ENCODE results near the gene DYRK4. TPM values are rescaled to one million over a fixed set of nuclear protein-coding genes. Genes with fewer than 3 reads are reported as not detected.

Gene DYRK4
- total RNA-seq, 2 experiments from 2014 or later: 33.9 to 45.0 TPM

DNA sequence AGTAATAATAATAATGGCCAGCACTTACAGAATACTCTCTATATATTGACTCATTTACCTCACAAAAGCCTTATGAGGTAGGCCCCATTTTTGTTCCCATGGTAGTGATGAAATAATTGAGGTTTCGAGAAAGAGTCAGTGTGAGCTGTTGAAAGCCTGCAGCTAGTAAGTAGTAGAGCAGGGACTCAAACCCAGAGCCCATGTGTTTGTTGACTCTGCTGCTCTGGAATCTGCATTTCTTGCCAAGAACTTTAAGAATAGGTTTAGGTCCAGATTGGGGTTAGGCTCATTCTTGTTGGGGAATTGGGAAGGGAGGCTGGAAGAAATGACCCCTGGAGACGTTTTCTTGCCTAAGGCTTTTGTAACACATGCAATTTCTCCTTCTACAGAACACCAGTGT is 27.9 kb downstream of the DYRK4 start:
- no peak overlapping the region for H3K27ac Mint-ChIP-seq
- no peak overlapping the region for H3K4me3 Mint-ChIP-seq
- DNase-seq: no peak
- CTCF ChIA-PET: interaction anchor here (0.9 to 1.4 kb wide), 2 partner anchors 13 to 15 kb away, joined by 3 to 6 read pairs; no protein-coding TSS in a partner anchor
- ATAC-seq: no peak
- H3K36me3 Mint-ChIP-seq (ENCODE audit: low read depth): no peaks in the 10 kb centered on the region
- POLR2A ChIA-PET: no interaction called here
- intact Hi-C loops (cut with DNase I, micrococcal nuclease): no loop called here
- peaks cover 5% of the 10 kb centered on the region for H3K27me3 Mint-ChIP-seq
- H3K9me3 Mint-ChIP-seq (ENCODE audit: low read depth): no peaks in the 10 kb centered on the region
- H3K4me1 Mint-ChIP-seq: no peaks in the 10 kb centered on the region

DNA sequence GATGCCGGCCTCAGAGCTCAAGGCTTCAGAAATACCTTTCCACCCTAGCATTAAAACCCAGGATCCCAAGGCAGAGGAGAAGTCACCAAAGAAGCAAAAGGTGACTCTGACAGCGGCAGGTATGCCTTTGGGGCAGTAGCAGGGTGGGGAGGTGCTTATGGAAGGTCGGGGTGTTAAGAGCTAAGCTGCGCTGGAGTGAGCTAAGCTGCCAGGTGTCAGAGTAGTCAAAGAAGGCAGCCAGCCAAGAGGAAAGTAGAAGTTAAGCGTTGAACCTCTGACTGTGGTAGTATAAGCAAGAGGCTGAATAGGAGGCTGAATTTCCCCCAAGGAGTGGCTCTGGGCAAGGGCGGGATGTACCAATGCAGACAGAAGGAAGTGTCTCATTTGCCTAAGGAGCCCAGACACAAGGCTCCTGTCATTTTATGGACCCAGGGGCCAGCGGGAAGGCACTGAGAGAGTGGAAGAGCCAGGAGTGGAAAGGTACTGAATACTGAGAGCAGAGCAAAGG is 29.2 kb downstream of the DYRK4 start:
- H3K9me3 Mint-ChIP-seq (ENCODE audit: low read depth): no peaks in the 10 kb centered on the region
- DNase-seq: no peak
- POLR2A ChIA-PET: no interaction called here

DNA sequence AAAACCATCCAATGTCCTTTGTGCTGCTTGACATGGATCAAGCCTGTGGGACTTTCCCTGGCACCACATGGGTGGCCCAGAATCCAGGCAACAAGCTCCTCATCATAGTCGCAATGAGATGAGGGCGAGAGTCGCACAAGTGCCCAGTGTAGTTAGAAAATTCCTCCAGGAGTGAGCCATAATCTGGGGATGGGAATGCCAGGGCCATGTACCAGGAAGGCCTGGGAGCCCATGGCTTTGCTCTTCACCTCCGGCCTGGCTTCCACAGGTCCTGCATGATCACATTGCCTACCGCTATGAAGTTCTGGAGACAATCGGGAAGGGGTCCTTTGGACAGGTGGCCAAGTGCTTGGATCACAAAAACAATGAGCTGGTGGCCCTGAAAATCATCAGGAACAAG is 33.9 kb downstream of the DYRK4 start:
- DNase-seq: no peak
- Mint-ChIP-seq H3K9me3 (ENCODE audit: low read depth) (no peaks in the 10 kb centered on the region), H3K27me3 (no peaks in the 10 kb centered on the region), H3K27ac (no peak overlapping the region), H3K4me3 (no peak overlapping the region), H3K36me3 (ENCODE audit: low read depth) (no peaks in the 10 kb centered on the region), H3K4me1 (no peaks in the 10 kb centered on the region)
- no peak for ATAC-seq
- intact Hi-C loops (cut with DNase I, micrococcal nuclease): no loop called here
- POLR2A ChIA-PET: no interaction called here
- CTCF ChIA-PET: interaction anchor here (2.7 kb wide), 1 partner anchor 9 kb away, joined by 14 read pairs; no protein-coding TSS in a partner anchor

More for the DNA sequence above, 29.2 kb downstream of the DYRK4 start:
- no peak for ATAC-seq
- CTCF ChIA-PET: interaction anchor here (0.7 to 1.6 kb wide), 4 partner anchors 12 to 843 kb away, joined by 3 to 6 read pairs (median 4); no protein-coding TSS in a partner anchor
- H3K36me3 Mint-ChIP-seq (ENCODE audit: low read depth): no peaks in the 10 kb centered on the region
- H3K27me3 Mint-ChIP-seq: peaks cover 5% of the 10 kb centered on the region
- H3K27ac Mint-ChIP-seq: no peak overlapping the region
- intact Hi-C loops (cut with DNase I, micrococcal nuclease): no loop called here
- H3K4me1 Mint-ChIP-seq: no peaks in the 10 kb centered on the region
- no peak overlapping the region for H3K4me3 Mint-ChIP-seq

DNA sequence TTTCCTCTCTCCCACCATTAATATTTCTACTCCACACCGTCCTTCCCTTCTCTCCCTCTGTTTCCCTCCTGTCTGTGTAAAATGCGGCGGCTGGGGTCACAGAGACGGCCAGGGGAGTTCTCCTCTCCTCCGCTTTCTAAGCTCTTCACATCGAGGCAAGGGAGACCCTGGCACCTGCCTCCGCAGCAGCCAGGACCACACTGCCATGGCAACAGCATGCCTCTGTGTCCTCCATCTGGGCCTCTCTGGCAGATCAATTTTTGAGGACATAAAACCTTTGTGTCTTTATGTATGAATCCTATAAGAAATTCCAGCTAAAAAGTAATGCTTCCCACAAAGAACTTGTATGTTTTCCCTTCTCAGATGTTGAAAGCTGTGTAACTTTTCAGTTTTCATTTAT is 41.4 kb downstream of the DYRK4 start:
- ATAC-seq: no peak
- ChIA-PET POLR2A (no interaction called here), CTCF (interaction anchor here (0.8 to 4.5 kb wide), 11 partner anchors 8 to 718 kb away, joined by 3 to 19 read pairs (median 5); partner anchors contain the start of genes AKAP3 and NDUFA9)
- Mint-ChIP-seq H3K36me3 (ENCODE audit: low read depth) (peaks cover 2% of the 10 kb centered on the region), H3K4me1 (peaks cover 18% of the 10 kb centered on the region), H3K9me3 (ENCODE audit: low read depth) (no peaks in the 10 kb centered on the region), H3K4me3 (no peak overlapping the region), H3K27me3 (no peaks in the 10 kb centered on the region), H3K27ac (no peak overlapping the region)
- no peak for DNase-seq
- intact Hi-C loops (cut with DNase I, micrococcal nuclease): no loop called here

DNA sequence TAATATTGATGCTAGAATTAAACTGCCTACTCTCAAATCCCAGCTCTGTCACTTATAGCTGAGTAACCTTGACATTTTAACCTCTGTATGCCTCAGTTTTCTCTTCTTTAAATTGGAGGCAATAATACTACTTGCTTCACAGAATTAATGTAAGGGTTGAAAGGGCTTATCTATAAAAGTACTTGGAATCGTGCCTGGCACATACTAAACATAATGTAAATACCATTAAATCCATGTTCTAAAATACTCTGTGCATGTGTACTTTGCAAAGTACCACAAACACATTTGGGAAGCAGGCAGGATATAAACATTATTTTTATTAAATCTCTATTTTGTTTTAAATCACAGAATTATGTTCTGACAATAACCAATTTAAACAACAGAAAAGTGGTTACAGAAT is 41.9 kb downstream of the DYRK4 start:
- CTCF ChIA-PET: interaction anchor here (0.5 to 4.5 kb wide), 18 partner anchors 9 to 1017 kb away, joined by 3 to 19 read pairs (median 4); partner anchors contain the start of genes AKAP3 and NDUFA9
- H3K27me3 Mint-ChIP-seq: no peaks in the 10 kb centered on the region
- DNase-seq (no peak), ATAC-seq (no peak)
- no peaks in the 10 kb centered on the region for H3K9me3 Mint-ChIP-seq (ENCODE audit: low read depth)
- H3K4me3 Mint-ChIP-seq: no peak overlapping the region
- POLR2A ChIA-PET: interaction anchor here (2.1 kb wide), 1 partner anchor 45 kb away, joined by 9 read pairs; the partner anchor contains the start of genes AKAP3 and NDUFA9
- peaks cover 2% of the 10 kb centered on the region for H3K36me3 Mint-ChIP-seq (ENCODE audit: low read depth)
- peaks cover 18% of the 10 kb centered on the region for H3K4me1 Mint-ChIP-seq
- intact Hi-C loops (cut with DNase I, micrococcal nuclease): loop anchor here (1.0 to 2.0 kb wide), 4 partner anchors 45 to 155 kb away; partner anchors contain the start of genes AKAP3 (in 2 of the 2), NDUFA9 (in 2 of the 2) and RAD51AP1 (in 1 of the 2)
- no peak overlapping the region for H3K27ac Mint-ChIP-seq

DNA sequence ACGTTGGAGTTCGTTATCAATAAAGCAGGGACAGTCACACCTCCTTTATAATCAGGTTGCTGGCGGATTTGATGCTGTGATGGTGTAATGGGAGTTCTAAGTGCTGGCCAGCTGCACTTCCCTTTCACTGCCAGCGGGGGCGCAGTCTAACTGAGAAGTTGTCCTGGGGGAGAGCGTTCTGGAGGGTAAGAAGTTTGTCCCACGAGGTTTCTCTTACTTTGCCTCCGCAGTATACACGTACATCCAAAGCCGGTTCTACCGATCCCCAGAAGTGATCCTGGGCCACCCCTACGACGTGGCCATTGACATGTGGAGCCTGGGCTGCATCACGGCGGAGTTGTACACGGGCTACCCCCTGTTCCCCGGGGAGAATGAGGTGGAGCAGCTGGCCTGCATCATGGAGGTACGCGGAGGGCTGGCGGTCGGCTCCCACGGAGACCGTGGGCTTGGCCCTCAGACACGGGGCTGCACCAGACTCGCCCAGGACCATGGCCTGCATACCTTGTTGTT is 42.7 kb downstream of the DYRK4 start:
- Mint-ChIP-seq H3K27ac (peak overlapping the region; percentile 96), H3K9me3 (ENCODE audit: low read depth) (no peaks in the 10 kb centered on the region), H3K4me3 (peak overlapping the region; percentile 95), H3K36me3 (ENCODE audit: low read depth) (peaks cover 4% of the 10 kb centered on the region), H3K4me1 (peaks cover 18% of the 10 kb centered on the region), H3K27me3 (no peaks in the 10 kb centered on the region)
- DNase-seq (peak; percentile 90), ATAC-seq (peak; percentile 98)
- intact Hi-C loops (cut with DNase I, micrococcal nuclease): loop anchor here (1.0 to 2.0 kb wide), 4 partner anchors 44 to 154 kb away; partner anchors contain the start of genes AKAP3 (in 2 of the 2), NDUFA9 (in 2 of the 2) and RAD51AP1 (in 1 of the 2)
- CTCF ChIA-PET: interaction anchor here (0.5 to 4.5 kb wide), 22 partner anchors 10 to 1137 kb away, joined by 3 to 19 read pairs (median 4); partner anchors contain the start of genes AKAP3 and NDUFA9
- POLR2A ChIA-PET: interaction anchor here (2.1 kb wide), 1 partner anchor 44 kb away, joined by 9 read pairs; the partner anchor contains the start of genes AKAP3 and NDUFA9

DNA sequence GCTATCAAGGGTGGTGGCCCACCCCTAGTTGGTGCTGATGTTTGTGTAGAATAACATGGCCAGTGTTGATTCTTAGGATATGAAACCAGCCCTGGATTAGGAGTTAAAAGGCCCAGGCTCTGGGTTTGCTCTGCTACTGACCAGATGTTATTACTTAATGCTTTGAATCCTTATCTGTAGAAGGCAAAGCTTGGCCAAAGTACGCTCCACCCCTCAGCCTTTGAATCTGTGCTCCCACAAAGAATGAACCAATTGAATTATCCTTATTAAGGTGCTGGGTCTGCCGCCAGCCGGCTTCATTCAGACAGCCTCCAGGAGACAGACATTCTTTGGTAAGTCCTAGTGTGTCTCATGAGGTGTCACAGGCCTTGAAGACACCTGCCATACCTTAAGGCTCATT is 45.0 kb downstream of the DYRK4 start:
- Mint-ChIP-seq H3K4me1 (peaks cover 18% of the 10 kb centered on the region), H3K4me3 (no peak overlapping the region), H3K27ac (no peak overlapping the region), H3K36me3 (ENCODE audit: low read depth) (peaks cover 13% of the 10 kb centered on the region), H3K9me3 (ENCODE audit: low read depth) (no peaks in the 10 kb centered on the region), H3K27me3 (no peaks in the 10 kb centered on the region)
- ATAC-seq: no peak
- ChIA-PET POLR2A (no interaction called here), CTCF (no interaction called here)
- no peak for DNase-seq
- intact Hi-C loops (cut with DNase I, micrococcal nuclease): no loop called here

DNA sequence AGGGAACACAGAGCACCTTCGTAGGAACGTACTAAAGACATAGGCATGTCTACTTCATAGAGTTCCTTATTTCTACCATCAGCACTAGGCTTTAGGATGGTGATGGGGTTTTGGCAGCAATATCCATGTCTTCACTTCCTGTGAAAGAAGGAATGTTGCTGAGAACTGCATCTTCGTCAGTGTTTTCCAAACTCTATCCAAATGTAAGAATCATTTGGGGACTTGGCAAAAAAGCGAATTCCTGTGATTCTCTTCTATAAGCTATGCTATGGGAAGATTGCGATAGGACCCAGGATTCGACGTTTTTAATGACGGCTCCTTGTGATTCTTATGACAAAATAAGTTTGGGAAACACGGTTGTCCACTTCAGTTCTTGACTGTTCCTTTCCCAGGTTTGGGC is 47.1 kb downstream of the DYRK4 start:
- Mint-ChIP-seq H3K27me3 (no peaks in the 10 kb centered on the region), H3K36me3 (ENCODE audit: low read depth) (peaks cover 26% of the 10 kb centered on the region), H3K9me3 (ENCODE audit: low read depth) (no peaks in the 10 kb centered on the region), H3K27ac (no peak overlapping the region), H3K4me3 (no peak overlapping the region), H3K4me1 (peaks cover 18% of the 10 kb centered on the region)
- DNase-seq (no peak), ATAC-seq (no peak)
- ChIA-PET POLR2A (no interaction called here), CTCF (no interaction called here)
- intact Hi-C loops (cut with DNase I, micrococcal nuclease): no loop called here

DNA sequence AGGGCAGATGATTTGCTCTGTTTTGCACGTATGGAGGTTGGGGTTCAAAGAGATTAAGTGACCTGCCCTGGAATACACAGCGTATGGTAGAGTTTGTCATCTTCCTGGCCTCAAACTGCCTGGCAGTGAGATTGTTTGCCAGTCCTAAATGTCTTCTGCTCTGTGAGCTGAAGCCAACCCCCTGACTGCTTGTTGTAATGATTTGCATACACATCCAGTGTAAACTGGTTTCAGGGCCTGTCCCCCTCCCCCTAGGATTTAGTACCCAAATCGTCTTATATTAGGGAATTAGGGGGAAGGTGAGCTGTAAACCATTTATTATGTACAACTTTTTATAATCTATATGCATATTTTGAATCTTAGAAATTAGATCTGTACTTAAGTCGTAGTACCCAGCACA is 48.5 kb downstream of the DYRK4 start:
- Mint-ChIP-seq H3K27ac (no peak overlapping the region), H3K4me3 (no peak overlapping the region), H3K9me3 (ENCODE audit: low read depth) (no peaks in the 10 kb centered on the region), H3K36me3 (ENCODE audit: low read depth) (peaks cover 29% of the 10 kb centered on the region), H3K4me1 (peaks cover 13% of the 10 kb centered on the region), H3K27me3 (no peaks in the 10 kb centered on the region)
- POLR2A ChIA-PET: no interaction called here
- intact Hi-C loops (cut with DNase I, micrococcal nuclease): no loop called here
- DNase-seq (no peak), ATAC-seq (no peak)
- CTCF ChIA-PET: interaction anchor here (1.2 kb wide), 1 partner anchor 13 kb away, joined by 3 read pairs; no protein-coding TSS in a partner anchor

DNA sequence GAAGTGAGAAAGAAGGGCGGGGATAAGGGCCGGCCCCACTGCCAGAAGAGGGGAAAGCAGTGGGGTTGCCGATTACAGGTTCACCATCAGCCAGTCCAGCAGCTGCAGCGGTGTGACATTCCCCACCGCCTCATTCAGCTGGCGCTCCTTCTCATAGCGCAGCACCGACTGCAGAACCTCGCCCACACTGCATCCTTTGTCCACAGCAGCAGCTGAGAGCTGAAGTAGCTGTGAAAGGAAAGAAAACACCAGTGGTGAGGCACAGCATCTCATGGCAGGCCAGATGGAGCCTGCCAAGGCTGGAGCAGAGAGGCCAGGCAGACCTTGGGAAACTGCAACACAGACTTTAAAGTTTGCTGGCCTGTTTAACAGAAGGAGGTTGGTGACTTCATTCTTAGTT is 53.7 kb downstream of the DYRK4 start:
- POLR2A ChIA-PET: no interaction called here
- H3K27me3 Mint-ChIP-seq: no peaks in the 10 kb centered on the region
- DNase-seq: no peak
- intact Hi-C loops (cut with DNase I, micrococcal nuclease): no loop called here
- CTCF ChIA-PET: interaction anchor here (2.1 kb wide), 1 partner anchor 11 kb away, joined by 9 read pairs; no protein-coding TSS in a partner anchor
- H3K27ac Mint-ChIP-seq: no peak overlapping the region
- no peak for ATAC-seq
- peaks cover 24% of the 10 kb centered on the region for H3K36me3 Mint-ChIP-seq (ENCODE audit: low read depth)
- H3K4me3 Mint-ChIP-seq: no peak overlapping the region
- H3K4me1 Mint-ChIP-seq: no peaks in the 10 kb centered on the region
- no peaks in the 10 kb centered on the region for H3K9me3 Mint-ChIP-seq (ENCODE audit: low read depth)

DNA sequence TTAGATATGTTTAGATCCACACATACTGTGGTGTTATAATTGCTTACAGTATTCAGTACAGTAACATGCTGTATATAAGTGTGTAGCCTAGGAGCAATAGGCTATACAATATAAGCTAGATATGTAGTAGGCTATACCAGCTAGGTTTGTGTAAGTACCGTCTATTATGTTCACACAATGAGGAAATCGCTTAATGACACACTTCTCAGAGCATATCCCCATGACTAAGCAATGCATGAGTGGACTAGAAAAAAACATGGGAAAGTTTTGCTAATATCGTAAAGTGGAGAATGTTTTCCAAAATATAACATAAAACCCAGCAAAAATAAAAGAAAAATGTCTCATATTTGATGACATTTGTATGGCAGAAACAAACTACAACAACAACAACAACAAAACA is 59.5 kb downstream of the DYRK4 start:
- no peaks in the 10 kb centered on the region for H3K36me3 Mint-ChIP-seq (ENCODE audit: low read depth)
- no peak overlapping the region for H3K4me3 Mint-ChIP-seq
- ChIA-PET CTCF (interaction anchor here (0.7 to 1.2 kb wide), 4 partner anchors 17 to 236 kb away, joined by 3 to 4 read pairs (median 4); partner anchors contain the start of genes AKAP3 and NDUFA9), POLR2A (no interaction called here)
- ATAC-seq (no peak), DNase-seq (no peak)
- no peaks in the 10 kb centered on the region for H3K4me1 Mint-ChIP-seq
- H3K9me3 Mint-ChIP-seq (ENCODE audit: low read depth): no peaks in the 10 kb centered on the region
- H3K27ac Mint-ChIP-seq: no peak overlapping the region
- H3K27me3 Mint-ChIP-seq: peaks cover 11% of the 10 kb centered on the region
- intact Hi-C loops (cut with DNase I, micrococcal nuclease): no loop called here

DNA sequence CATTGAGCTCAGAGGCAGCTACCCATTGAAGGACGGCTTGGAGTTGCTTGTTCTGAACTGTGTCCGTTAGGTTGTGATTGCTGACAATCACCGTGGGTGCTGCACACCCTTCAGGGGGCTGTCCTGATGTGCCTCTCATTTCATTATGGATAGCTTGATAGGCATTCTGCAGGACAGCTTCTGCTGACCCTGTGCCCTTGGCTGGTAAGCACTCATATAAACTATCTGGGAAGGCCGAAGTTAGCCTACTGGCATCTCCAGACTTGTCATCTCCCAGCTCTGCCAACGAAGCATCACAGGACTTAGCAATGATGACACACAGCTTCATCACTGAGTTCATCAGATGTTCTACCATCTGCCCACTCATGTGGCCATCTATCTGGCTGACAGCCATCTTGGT is 64.5 kb downstream of the DYRK4 start:
- ChIA-PET CTCF (interaction anchor here (0.9 to 1.5 kb wide), 2 partner anchors 24 to 35 kb away, joined by 4 read pairs; no protein-coding TSS in a partner anchor), POLR2A (no interaction called here)
- intact Hi-C loops (cut with DNase I, micrococcal nuclease): no loop called here
- Mint-ChIP-seq H3K4me1 (no peaks in the 10 kb centered on the region), H3K27ac (no peak overlapping the region), H3K9me3 (ENCODE audit: low read depth) (no peaks in the 10 kb centered on the region), H3K36me3 (ENCODE audit: low read depth) (no peaks in the 10 kb centered on the region), H3K4me3 (no peak overlapping the region), H3K27me3 (peaks cover 11% of the 10 kb centered on the region)
- ATAC-seq: no peak
- no peak for DNase-seq
